GM18909 (cell line): Measurements from ENCODE around the gene GTF3C1.
"Not testable (repeated sequence)": the region's sequence is repeated elsewhere in the genome, so short reads cannot be mapped to it uniquely, and the experiment has no call there.

ENCODE experiments used
- ATAC-seq: cut with Tn5 transposase; IDR thresholded peaks from one replicate; pipeline ENCODE4 v1.9.1; 2021; ENCODE audit warnings: mild to moderate bottlenecking; ENCODE audit not compliant: unreplicated experiment, poor library complexity

Gene GTF3C1

GRCh38 chr16:27448532-27449433 lies 100.9 kb downstream of the GTF3C1 start:
- no peak for ATAC-seq

GRCh38 chr16:27447301-27447700 lies 102.4 kb downstream of the GTF3C1 start:
- ATAC-seq, result no peak

- no peak for ATAC-seq
Measured at GRCh38 chr16:27446721-27447120, 103.0 kb downstream of the GTF3C1 start.

- no peak for ATAC-seq
Measured at GRCh38 chr16:27445502-27446175, 104.1 kb downstream of the GTF3C1 start.

- no peak for ATAC-seq
Measured at GRCh38 chr16:27444470-27444869, 105.2 kb downstream of the GTF3C1 start.

- no peak for ATAC-seq
Measured at GRCh38 chr16:27444015-27444414, 105.7 kb downstream of the GTF3C1 start.

GRCh38 chr16:27441998-27442397 lies 107.7 kb downstream of the GTF3C1 start:
- ATAC-seq, result no peak

GRCh38 chr16:27441276-27441675 lies 108.4 kb downstream of the GTF3C1 start:
- ATAC-seq, result no peak

GRCh38 chr16:27439271-27440018 lies 110.3 kb downstream of the GTF3C1 start:
- ATAC-seq, result no peak

GRCh38 chr16:27437946-27438345 lies 111.8 kb downstream of the GTF3C1 start:
- ATAC-seq, result no peak

GRCh38 chr16:27436921-27437650 lies 112.6 kb downstream of the GTF3C1 start:
- no peak for ATAC-seq

- no peak for ATAC-seq
Measured at GRCh38 chr16:27436065-27436464, 113.6 kb downstream of the GTF3C1 start.

- ATAC-seq, result not testable (repeated sequence)
Measured at GRCh38 chr16:27435146-27435545, 114.6 kb downstream of the GTF3C1 start.

GRCh38 chr16:27434141-27435051 lies 115.3 kb downstream of the GTF3C1 start:
- ATAC-seq, result no peak

- ATAC-seq, result no peak
Measured at GRCh38 chr16:27433636-27434035, 116.1 kb downstream of the GTF3C1 start.

- not testable (repeated sequence) for ATAC-seq
Measured at GRCh38 chr16:27433191-27433590, 116.5 kb downstream of the GTF3C1 start.

- ATAC-seq, result no peak
Measured at GRCh38 chr16:27432558-27432957, 117.2 kb downstream of the GTF3C1 start.

GRCh38 chr16:27431773-27432532 lies 117.8 kb downstream of the GTF3C1 start:
- no peak for ATAC-seq
